Germinal center (tissue), 1 donor: ENCODE measurements around the gene MAP3K14.

Source experiments
- DNase-seq: peaks from one replicate; pipeline ENCODE4 v3.0.0; 2012; ENCODE audit warnings: mixed read lengths, low spot score

Gene MAP3K14

DNA sequence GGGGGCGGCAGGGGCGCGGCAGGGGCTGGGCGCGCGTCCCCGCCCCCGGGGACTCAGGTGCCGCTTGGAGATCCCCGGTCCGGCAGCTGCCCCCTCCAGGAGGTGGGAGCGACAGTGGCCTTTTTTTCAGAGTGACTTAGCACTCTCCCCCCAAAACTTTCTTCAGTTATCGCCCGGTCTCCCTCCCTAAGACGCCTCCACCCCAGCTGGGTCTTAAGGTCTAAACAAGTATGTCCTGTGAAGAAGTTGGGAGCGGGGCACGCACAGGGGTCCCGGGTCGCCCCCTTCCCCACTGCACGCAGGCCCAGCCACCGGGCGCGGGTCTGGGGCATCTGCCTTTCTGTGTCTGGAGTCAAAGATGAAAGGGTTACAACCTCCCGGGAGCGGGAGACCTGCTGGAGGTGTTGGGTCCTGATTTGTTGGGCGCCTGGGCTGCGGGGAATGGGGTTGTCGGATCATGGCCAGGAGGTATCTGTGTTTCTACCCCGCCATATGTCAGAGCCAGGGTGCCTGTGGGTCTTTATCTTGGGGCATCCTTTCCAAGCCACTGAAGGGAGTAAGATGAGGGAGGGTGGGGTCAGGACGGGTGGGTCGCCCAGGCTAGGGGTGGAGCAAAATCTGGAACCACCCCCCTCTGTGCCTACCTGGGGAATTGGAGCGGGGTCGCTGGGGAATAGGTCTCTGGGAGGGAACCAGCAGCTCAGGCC lies 94.4 kb downstream of the MAP3K14 start:
- peak; percentile 57 for DNase-seq

DNA sequence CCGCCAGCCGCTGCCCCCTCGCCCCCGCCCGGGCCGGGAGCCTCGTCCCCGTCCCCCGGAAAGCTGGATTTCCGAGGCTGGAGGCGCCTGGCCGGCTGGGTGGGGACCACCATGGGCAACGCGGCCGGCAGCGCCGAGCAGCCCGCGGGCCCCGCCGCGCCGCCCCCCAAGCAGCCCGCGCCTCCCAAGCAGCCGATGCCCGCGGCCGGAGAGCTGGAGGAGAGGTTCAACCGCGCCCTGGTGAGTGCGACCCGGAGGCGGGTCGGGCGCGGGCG lies 94.9 kb downstream of the MAP3K14 start:
- no peak for DNase-seq

DNA sequence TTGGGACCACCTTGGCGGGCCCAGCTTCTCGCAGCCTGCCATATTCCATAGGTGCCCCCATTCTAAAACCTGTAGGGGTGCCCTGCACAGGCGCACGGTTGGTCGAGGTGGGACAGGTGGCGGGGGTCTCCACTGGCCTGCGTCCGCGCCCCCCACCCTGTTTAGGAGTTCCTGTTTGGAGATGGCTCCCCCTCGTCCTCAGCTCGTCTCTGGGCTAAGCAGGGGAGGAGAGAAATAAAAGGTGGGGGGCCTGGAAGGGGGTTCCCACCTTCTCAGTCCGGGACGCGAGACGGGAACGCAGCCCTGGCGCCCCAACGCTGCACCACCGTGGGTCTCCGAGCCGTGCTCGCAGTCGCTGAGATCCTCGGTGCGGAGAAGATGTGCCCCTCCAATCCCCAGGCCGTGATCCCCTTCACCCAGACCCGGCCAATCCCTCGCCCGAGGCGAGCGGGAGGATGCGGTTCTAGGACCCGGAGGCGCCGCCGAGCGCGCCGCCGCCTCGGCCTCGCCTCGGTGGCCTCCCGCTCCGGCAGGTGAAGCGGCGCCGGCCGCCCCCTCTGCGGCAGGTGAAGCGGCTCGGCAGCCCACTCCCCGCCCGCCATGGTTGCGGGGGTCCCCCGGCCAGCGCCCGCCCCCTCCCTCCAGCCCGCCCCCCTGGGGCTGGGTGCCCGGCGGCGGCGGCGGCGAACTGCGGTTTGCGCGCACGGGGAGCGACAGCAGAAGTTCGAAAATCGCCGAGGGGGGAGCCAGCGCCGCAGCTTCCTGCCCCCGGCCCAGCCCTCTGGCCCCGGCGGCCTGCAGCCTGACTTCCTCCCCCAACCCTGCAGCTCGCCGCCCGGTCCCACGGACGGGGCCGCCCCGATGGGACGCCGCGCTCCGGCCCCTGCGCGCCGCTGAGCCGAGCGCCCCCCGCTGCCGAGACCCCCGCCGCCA lies 95.5 kb downstream of the MAP3K14 start, which contains the start of gene FMNL1:
Gene FMNL1 (plus strand): TSS at position 805 of the 933 bp plus-strand sequence. CDS start 240 bp downstream, outside the sequence.
- peak; percentile 64 for DNase-seq

DNA sequence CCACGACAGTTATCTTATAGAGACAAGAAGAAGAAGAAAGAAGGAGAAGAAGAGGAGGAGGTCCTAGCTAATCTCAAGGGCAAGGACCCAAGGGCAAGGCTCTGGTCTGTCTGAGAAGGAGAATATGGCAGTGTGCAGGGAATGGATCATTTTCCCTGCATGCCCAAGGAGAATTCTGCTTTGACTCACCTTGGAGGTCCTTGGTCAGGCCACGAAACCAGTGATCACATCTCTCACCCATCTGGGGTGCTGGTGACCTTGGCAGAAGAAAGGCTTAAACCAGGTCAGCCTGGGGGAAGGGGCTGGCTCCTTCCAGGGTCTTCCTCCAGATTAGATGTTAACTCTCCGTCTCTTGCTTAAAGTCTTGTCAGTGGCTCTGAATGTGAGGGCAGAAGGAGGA lies 96.7 kb downstream of the MAP3K14 start:
- no peak for DNase-seq

DNA sequence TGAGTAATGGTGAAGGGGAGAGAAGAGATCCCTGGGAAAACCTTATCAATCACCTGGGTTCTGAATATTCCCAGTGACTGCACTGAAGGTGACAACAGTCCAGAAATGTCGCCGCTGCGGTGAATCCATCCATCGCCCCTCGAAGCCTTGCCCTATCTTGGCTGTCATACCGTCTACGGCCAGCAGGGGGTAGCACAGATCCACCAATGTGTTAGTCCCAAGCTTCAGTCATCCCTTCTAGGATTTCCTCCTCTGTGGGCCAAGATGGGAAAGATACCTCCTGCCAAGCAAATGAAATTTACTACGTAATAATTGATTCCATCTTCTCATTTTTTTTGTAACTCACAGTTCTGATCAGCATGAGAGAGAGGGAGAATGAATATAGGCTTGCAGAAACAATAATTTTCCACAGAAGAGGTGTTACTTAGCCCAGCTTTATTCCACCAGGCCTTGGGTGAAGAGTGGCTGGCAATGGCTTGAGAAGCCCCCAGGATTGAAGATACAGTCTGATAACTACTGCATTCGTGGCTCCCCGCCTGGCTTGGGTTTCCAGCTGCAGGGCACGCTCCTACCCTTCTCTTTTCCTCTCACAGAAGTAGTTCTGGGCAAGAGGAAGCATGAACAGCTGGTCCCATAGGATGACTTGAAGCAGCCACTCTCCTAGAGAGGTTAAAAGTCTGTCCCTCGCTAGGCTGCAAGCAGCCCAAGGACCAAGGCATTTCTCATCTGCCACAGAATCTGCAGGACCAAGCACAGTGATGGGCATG lies 97.7 kb downstream of the MAP3K14 start:
- peak; percentile 67 for DNase-seq
